GM23248 (cell line): ENCODE measurements around the gene PTPRR.

Source experiments
- EZH2 ChIP-seq: fragments of 200-600 bp; sonication (generic); IDR thresholded peaks from 2 replicates; pipeline ENCODE4 v1.6.1; 2018; ENCODE audit warnings: antibody characterized with exemption, mild to moderate bottlenecking; ENCODE audit not compliant: insufficient read depth, poor library complexity, severe bottlenecking
- EZH2phosphoT487 ChIP-seq: fragments of 200-600 bp; sonication (generic); IDR thresholded peaks from 2 replicates; pipeline ENCODE4 v1.6.1; 2018; ENCODE audit warnings: antibody characterized with exemption, moderate library complexity, mild to moderate bottlenecking, low read depth; ENCODE audit not compliant: insufficient read depth

DNA sequence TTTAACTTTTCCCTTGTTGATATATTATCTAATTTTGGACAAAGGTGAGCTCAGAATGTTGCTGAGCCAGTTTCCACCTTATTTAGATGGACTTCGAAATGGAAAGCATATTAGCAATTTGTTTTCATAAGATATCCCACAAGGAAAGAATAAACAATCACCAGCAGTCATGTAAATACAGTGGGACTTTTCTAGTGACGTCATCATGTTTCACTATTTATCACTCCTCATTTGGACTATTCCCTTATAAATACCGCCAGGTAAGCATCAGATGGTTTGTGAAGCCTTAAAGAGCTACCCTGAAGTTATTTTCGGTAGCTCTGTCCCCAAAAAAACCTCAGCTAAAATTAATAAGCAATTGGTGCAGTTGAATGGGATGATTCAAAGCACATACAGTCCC lies 110.7 kb downstream of the PTPRR start:
- TF ChIP-seq EZH2 (no peak), EZH2phosphoT487 (no peak)
